Measurements from ENCODE around the gene GPC5. TPM values are rescaled to one million over a fixed set of nuclear protein-coding genes. Genes with fewer than 3 reads are reported as not detected.

Gene GPC5
- total RNA-seq, 1 donor from 2014 or later: 0.28 TPM

DNA sequence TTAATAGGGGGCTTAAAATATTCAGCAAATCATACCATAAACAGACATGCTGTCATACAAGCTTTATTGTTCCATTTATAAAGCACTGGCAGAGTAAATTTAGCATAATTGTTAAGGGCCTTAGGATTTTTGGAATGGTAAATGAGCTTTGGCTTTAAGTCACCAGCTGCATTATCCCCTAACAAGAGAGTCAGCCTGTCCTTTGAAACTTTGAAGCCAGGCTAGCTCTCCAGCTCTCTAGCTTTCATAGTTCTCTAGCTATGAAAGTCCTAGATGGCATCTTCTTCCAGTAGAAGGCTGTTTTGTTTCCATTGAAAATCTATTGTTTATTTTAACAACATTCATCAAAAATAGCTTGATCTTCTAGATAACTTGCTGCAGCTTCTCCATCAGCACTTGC, 1407.3 kb downstream of the GPC5 start:
- Mint-ChIP-seq H3K36me3 (ENCODE audit: low read depth) (no peaks in the 10 kb centered on the region), H3K4me3 (no peak overlapping the region), H3K9me3 (no peaks in the 10 kb centered on the region), H3K27me3 (ENCODE audit: low read depth) (no peaks in the 10 kb centered on the region), H3K27ac (ENCODE audit: unreplicated experiment) (no peak overlapping the region), H3K4me1 (no peaks in the 10 kb centered on the region)
- no peak for TF ChIP-seq CTCF (conservative IDR thresholded peaks at IDR 0.05)
- DNase-seq (ENCODE audit: low read depth, low spot score): no peak

DNA sequence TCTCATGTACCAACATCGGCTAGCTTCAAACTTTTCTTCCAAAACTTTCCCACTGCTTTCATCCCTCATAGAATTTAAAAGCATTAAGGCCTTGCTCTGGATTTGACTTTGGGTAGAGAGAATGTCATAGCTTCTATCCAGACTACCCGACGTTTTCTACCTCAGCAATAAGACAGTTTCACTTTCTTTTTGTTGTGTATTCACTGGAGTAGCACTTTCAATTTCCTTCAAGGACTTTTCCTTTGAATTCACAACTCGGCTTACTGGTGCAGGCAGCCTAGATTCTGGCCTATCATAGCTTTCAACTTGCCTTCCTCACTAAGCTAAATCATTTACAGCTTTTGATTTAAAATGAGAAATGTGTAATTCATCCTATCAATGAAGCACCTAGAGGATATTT, 1407.8 kb downstream of the GPC5 start:
- Mint-ChIP-seq H3K36me3 (ENCODE audit: low read depth) (no peaks in the 10 kb centered on the region), H3K27ac (ENCODE audit: unreplicated experiment) (no peak overlapping the region)

DNA sequence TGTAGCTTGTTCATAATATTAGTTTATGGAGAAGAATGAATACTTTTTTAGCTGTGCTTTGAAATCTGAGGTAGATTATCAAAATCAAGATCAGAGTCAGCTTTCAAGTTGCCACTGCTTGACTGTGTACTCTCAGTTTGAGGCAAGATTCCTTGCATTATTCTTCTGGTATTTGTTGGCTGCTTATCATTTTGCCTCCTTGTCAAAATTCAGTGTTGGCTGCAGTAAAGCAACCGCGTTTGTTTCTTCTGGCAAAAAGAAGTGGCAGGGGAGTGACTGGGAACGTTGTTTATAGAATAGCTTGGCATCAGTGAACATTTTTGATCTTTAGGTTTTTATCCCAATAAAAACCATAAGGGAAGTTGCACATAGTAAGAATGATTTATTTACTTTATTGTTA, 1408.9 kb downstream of the GPC5 start:
- H3K9me3 Mint-ChIP-seq: no peaks in the 10 kb centered on the region
- H3K36me3 Mint-ChIP-seq (ENCODE audit: low read depth): no peaks in the 10 kb centered on the region
- H3K27me3 Mint-ChIP-seq (ENCODE audit: low read depth): no peaks in the 10 kb centered on the region
- no peak overlapping the region for H3K27ac Mint-ChIP-seq (ENCODE audit: unreplicated experiment)
- no peak for TF ChIP-seq CTCF (conservative IDR thresholded peaks at IDR 0.05)
- DNase-seq (ENCODE audit: low read depth, low spot score): no peak
- no peak overlapping the region for H3K4me3 Mint-ChIP-seq
- H3K4me1 Mint-ChIP-seq: no peaks in the 10 kb centered on the region

More for the DNA sequence above, 1407.8 kb downstream of the GPC5 start:
- Mint-ChIP-seq H3K4me3 (no peak overlapping the region), H3K27me3 (ENCODE audit: low read depth) (no peaks in the 10 kb centered on the region), H3K4me1 (no peaks in the 10 kb centered on the region), H3K9me3 (no peaks in the 10 kb centered on the region)
- DNase-seq (ENCODE audit: low read depth, low spot score): no peak
- no peak for TF ChIP-seq CTCF (conservative IDR thresholded peaks at IDR 0.05)

DNA sequence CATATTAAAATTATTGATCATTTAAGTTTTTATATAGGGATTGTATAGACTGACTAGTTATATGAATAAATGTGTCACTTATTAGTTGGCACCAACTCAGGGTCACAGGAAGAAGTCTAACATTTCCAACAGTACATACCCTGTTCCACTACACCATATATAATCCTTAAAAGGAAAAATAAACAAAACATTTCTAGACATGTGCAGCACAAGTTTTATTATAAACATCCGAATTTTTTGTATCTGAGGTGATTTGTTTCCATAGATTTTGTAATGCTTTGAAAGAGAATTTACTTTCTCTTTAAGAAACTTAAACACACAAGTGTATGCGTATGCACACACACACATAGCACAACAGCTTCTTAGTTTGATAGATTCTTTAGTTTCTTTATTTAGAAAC, 1409.5 kb downstream of the GPC5 start:
- no peaks in the 10 kb centered on the region for H3K36me3 Mint-ChIP-seq (ENCODE audit: low read depth)
- H3K27ac Mint-ChIP-seq (ENCODE audit: unreplicated experiment): no peak overlapping the region
- no peak overlapping the region for H3K4me3 Mint-ChIP-seq
- TF ChIP-seq CTCF (conservative IDR thresholded peaks at IDR 0.05): no peak
- H3K9me3 Mint-ChIP-seq: no peaks in the 10 kb centered on the region
- no peaks in the 10 kb centered on the region for H3K4me1 Mint-ChIP-seq
- no peak for DNase-seq (ENCODE audit: low read depth, low spot score)
- H3K27me3 Mint-ChIP-seq (ENCODE audit: low read depth): no peaks in the 10 kb centered on the region

GRCh38 chr13:92821324-92821723, 1422.9 kb downstream of the GPC5 start:
- Mint-ChIP-seq H3K27me3 (ENCODE audit: low read depth) (no peaks in the 10 kb centered on the region), H3K4me3 (no peak overlapping the region), H3K9me3 (no peaks in the 10 kb centered on the region), H3K4me1 (no peaks in the 10 kb centered on the region), H3K36me3 (ENCODE audit: low read depth) (no peaks in the 10 kb centered on the region), H3K27ac (ENCODE audit: unreplicated experiment) (no peak overlapping the region)
- DNase-seq (ENCODE audit: low read depth, low spot score): no peak
- TF ChIP-seq CTCF (conservative IDR thresholded peaks at IDR 0.05): no peak

DNA sequence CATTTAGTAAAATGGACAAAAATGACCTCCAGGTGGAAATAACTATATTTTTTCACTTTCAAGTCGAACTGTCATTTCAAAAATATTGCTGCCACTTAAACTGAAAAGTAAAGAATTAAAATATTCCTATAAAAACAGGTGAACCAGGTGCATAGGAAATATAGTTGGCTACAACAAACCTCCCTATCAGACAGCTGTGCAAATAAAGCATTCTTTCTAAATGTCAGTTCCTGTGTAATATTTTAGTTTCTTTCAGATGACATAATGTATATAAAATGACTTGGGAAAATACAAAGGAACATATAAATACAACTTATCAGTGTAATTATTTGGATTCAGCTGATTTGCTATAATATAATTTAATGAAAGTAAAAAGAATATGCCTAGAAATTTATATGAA, 1424.6 kb downstream of the GPC5 start:
- Mint-ChIP-seq H3K36me3 (ENCODE audit: low read depth) (no peaks in the 10 kb centered on the region), H3K4me1 (no peaks in the 10 kb centered on the region), H3K27ac (ENCODE audit: unreplicated experiment) (no peak overlapping the region), H3K4me3 (no peak overlapping the region), H3K27me3 (ENCODE audit: low read depth) (no peaks in the 10 kb centered on the region), H3K9me3 (no peaks in the 10 kb centered on the region)
- no peak for TF ChIP-seq CTCF (conservative IDR thresholded peaks at IDR 0.05)
- DNase-seq (ENCODE audit: low read depth, low spot score): no peak
